ENCODE measurements around the gene CHD9.

DNA sequence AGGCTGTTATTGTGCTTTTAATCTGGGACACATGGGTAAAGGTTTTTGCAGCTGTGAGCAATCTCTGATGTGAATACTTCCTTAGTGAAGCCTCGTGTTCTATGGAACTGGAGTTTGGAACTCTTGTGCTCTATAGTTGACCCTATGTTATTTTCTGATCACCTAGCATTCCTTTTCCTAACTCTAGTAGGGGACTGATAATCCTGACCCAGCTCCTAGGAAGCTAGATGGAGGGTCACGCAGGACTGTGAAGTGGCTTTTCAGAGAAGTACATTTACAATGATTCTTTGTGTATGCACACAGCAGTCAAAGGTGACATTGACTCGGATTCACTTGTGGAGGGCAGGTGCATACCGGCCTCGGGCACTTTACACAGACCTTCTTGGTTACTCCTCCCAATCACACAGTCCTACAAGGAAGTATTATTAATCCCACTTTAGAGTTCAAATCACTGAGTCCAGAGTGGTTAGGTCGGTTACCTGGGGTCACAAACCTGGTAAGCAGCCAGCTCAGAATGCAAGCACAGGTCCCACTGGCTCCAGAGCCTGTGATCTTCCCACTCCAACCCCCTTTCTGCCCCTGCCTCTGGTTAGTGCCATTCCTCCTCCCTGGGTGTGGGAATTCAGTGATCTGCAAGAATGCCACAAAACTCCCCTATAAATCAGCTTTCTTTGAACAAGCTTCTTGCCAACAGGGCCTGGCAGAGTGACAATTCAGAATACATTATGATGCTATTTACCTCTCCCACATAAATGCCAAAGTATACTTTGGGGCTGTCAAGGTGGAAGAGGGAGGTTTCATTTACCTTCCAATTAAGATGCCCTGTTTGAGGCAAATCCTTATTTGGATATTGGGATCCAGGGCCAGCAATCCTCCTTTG, 9.2 kb upstream of the CHD9 start:
- TF ChIP-seq, protein P1, sequence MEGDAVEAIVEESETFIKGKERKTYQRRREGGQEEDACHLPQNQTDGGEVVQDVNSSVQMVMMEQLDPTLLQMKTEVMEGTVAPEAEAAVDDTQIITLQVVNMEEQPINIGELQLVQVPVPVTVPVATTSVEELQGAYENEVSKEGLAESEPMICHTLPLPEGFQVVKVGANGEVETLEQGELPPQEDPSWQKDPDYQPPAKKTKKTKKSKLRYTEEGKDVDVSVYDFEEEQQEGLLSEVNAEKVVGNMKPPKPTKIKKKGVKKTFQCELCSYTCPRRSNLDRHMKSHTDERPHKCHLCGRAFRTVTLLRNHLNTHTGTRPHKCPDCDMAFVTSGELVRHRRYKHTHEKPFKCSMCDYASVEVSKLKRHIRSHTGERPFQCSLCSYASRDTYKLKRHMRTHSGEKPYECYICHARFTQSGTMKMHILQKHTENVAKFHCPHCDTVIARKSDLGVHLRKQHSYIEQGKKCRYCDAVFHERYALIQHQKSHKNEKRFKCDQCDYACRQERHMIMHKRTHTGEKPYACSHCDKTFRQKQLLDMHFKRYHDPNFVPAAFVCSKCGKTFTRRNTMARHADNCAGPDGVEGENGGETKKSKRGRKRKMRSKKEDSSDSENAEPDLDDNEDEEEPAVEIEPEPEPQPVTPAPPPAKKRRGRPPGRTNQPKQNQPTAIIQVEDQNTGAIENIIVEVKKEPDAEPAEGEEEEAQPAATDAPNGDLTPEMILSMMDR (IDR thresholded peaks at IDR 0.05; ENCODE audit: low read length): no peak
- no peak for TF ChIP-seq EZH2 (IDR thresholded peaks at IDR 0.05; ENCODE audit: borderline replicate concordance, low read length)

Measured in OCI-LY1 (cell line).